IMR-90 (cell line): ENCODE data around the gene AHNAK2. TPM values are rescaled to one million over a fixed set of nuclear protein-coding genes. Genes with fewer than 3 reads are reported as not detected.

ENCODE experiments used
- RCOR1 ChIP-seq: IDR thresholded peaks from 2 replicates; pipeline ENCODE4 v1.6.1; 2012; ENCODE audit warnings: mild to moderate bottlenecking, low read length, improper control_type of control experiment; ENCODE audit not compliant: insufficient replicate concordance
- SMC3 ChIP-seq: fragments of 150-350 bp; IDR thresholded peaks from 2 replicates; pipeline ENCODE4 v1.6.1; 2016; ENCODE audit warnings: low read depth, mild to moderate bottlenecking, antibody characterized with exemption, low read length, moderate library complexity
- polyA plus RNA-seq, 3 experiments: library from polyadenylated mRNA; depleted of rRNA; stranded (reverse); fragments of >200 nt; gene quantifications; 2 replicates each; pipeline ENCODE4 v1.2.3, GENCODE V29; 2012; ENCODE audit warnings: low replicate concordance in 1 of 3
- total RNA-seq: library from RNA; depleted of rRNA; stranded (reverse); fragments of >200 nt; gene quantifications from 2 replicates; pipeline ENCODE4 v1.2.3, GENCODE V29; 2012

The AHNAK2 gene
- total and polyA plus RNA-seq, 2 of the 4 experiments (the other 2 are of a cell fraction) = 2.6 to 7.9 TPM

DNA sequence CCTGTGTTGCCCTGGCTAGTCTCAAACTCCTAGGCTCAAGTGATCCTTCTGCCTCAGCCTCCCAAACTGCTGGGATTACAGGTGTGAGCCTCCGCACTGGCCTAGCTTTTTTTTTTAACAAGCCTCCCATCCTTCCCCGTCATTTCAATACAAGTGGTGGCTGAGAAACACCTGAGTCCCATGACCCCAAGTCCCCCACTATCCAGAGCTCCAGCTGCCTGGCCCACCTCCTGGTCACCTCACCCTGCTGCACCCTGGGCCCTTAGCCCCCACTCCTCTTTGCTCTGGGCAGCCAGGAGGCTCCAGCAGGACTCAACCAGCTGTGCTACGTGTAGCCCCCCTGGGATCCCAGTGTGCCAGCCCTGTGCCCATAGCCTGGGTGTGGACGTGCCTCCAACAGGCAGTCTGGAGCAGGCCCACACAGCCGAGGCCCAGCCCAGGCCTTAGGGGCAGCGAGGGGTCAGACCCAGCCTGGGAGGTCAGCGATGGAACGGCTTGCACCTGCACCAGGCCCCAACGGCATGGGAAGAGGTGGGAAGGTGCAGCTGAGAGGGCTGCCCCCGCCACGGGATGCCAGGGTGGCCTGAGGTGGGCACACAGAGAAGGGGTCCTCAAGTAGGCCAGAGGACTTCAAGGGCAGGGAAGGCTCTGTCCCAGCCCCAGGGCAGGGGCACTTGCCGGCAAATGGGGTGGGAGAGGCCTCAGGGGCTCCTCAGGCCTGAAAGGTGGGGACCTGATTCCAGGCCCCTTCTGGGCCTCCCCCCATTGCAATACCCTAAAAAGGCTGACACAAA, 6.5 kb downstream of the AHNAK2 start (continued):
- TF ChIP-seq RCOR1 (no peak), SMC3 (no peak)
